Epidermal melanocyte (primary cell): ENCODE data around the gene TREM1.
"Not testable (repeated sequence)": the region's sequence is repeated elsewhere in the genome, so short reads cannot be mapped to it uniquely, and the experiment has no call there.

ENCODE experiments used
- DNase-seq: peaks from one replicate; pipeline ENCODE4 v3.0.0; 2011; ENCODE audit warnings: low spot score; ENCODE audit not compliant: insufficient read length

The TREM1 gene

DNA sequence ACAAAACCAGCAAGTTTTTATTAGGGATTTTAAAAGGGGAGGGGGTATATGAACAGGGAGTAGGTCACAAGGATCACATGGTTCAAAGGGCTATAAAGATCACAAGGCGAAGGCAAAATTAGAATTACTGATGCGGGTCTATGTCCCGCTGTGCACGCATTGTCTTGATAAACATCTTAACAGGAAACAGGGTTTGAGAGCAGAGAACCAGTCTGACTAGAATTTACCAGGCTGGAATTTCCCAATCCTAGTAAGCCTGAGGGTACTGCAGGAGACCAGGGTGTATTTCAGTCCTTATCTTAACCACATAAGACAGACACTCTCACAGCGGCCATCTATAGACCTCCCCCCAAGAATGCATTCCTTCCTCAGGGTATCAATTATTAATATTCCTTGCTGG lies 10.8 kb upstream of the TREM1 start:
- DNase-seq = not testable (repeated sequence)

DNA sequence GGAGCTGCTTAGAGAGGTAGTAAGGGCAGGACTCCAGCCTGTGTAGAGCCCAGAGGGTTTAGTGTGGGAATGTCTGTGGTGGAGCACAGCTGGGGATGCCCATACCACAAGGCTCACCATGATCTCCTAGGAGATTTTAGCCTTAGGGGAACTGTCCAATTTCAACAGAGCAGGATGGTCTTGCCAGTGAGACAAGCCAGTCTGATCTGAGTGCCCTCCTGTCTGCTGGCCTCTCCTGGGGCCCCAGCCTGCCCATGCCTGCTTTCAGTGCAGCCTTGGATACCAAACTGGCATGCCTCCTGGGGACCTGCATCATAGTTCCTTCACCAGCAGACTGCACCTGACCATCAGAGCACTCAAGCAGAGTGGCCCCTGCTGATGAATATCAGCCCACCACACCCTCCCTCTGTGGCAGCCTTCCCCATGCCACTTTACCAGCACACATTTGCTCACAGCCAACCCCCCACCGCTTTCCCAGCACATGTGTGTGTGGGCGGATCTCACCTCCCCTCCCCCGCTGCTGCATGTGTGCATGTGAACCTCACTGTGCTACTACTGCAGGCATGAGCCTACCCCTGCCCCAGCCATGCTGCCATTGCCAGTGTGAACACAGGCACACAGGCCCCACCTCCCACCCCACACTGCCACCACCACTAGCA lies 7.9 kb upstream of the TREM1 start:
- no peak for DNase-seq

DNA sequence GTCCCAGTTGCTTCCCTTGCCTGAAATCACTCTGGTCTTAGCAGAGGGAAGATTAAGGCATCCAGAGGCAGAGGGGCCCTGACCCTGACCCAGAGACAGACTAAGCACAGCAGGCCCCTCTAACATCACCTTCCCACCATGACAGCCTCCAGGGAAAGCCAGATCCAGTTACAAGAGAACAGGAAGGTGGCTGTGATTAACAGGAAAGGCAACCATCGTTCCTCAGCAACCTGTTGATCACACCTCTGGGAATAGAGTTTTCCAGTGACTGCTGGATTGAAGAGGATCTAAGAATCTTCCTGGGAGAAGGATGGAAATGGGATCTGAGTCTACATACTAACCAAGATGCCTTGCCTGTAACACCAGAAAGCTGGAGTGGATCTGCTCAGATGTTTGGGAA lies 5.2 kb upstream of the TREM1 start:
- DNase-seq = no peak

DNA sequence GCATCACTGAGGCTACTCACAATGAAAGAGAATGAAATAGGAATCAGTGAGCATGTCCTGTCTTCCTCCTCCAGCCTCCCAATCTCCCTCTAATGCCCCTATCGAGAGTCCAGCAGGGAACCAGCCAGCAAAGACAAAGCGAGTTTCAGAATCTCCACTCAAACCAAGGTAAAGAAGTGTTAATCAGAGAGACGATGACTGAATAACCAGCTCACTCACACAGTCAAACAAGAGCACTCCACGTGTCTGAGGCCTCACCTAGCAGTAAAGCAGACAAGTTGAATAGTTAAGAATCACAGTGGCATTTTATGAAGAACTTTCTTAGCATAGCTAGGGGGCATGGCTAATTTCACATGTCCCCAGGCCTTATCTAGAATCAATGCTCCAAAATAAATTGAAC lies 3.3 kb upstream of the TREM1 start:
- no peak for DNase-seq

DNA sequence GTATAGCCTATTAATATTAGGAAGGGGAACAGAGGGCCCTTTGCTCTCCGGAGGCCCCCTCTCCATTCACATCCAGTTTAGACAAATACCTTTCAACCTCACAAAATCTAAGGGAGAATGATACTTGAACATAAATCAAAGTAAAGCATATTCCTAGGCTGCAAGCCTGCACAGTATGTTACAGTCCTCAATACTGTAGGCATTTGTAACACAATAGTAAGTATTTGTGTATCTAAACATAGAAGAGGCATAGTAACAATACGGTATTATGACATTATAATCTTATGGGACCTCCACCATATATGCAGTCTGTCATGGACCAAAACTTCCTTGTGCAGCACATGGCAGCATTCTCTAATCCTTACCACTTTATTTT lies 2.3 kb upstream of the TREM1 start:
- no peak for DNase-seq

DNA sequence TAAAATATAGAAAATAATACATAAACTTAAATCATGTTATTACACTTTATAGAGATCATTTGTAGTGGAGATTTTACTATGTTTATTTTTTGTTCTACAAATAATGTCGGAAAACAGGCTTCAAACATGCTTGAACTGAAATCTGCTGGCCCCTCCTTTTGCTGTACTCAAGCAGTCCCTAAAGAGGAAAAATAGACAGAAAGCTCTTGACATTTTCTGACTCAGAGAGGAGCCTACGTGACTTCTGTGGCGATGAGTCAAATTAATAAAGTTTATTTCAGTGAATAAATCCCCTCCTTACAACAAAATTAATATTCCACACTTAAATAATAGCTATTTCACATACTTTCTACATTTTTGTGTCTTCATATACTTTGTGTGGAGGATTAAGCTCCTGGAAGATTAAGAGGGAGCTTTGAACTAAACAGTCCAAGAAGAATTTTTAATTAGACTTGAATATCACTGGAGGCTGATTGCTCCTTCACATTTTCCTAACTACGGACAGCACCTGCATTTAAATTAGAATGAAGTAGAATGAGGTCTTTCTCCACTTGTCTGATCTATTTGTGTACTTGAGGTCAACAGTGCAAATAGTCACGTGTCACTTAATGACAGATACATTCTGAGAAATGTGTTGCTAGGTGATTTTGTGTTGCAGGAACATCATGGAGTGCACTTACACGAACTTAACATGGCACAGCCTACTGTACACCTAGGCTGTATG lies 1.7 kb upstream of the TREM1 start:
- no peak for DNase-seq

DNA sequence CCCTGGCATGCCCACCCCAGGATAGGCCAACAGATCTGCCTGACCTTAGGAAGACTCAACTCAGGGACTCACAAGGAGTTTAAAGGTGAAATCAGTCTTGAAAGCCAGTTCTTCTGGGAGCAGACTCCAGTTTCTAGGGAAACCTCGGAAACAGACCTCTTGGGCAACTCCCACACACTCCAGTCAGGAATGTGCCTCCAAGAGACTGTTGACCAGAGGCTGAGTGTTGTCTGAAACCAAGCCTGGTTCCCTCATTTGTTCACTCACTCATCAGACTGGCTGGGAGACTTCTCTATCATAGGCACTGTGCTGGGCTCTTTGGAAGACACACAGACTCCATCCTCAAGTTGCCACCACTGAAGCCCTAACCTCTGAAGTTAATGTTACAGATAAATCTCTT lies 1.8 kb downstream of the TREM1 start:
- DNase-seq = no peak

DNA sequence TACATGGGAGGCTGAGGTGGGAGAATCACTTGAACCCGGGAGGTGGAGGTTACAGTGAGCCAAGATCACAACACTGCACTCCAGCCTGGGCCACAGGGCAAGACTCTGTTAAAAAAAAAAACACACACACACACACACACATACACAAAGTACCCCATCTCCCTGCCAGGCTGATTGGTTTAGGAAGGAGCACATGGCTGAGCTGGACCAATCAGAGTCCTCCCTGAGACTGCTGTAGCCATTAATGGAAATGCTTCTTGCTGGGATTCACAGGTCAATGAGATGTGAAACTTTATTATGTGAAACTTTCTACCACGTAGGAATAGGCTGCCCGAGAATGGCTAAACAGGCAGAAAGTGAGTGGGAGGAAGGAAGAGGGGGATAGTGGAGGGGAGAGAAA lies 2.9 kb downstream of the TREM1 start:
- DNase-seq = no peak

DNA sequence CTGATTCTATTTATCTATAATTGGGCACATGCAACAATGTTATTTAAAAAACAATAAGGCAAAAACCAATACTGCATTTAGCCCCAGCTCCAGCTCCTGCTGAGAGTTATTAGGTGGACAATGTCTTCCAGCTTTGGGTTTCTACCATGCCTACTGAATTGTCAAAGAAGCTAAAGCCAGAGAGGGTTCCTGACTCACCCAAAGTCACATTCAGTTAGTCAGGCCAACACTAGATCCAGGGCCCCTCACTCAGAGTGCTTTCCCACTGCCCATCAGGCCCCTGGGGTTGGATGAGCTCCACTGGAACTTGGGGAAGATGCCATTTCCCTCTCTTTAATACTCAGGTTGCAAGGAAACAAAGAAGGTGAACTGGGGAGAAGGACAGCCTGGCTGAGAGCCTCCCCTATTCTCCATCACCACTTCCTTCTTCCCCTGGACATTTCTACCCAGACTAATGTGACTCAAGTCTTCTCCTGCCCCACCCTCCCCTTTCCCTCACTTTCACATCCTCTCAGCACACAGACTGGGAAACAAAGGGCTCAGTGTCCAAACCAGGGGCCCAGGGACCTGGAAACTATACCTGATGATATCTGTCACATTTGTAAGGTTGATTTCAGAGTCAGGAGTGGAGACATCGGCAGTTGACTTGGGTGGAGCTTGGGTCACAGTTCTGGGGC lies 6.0 kb downstream of the TREM1 start:
- no peak for DNase-seq

DNA sequence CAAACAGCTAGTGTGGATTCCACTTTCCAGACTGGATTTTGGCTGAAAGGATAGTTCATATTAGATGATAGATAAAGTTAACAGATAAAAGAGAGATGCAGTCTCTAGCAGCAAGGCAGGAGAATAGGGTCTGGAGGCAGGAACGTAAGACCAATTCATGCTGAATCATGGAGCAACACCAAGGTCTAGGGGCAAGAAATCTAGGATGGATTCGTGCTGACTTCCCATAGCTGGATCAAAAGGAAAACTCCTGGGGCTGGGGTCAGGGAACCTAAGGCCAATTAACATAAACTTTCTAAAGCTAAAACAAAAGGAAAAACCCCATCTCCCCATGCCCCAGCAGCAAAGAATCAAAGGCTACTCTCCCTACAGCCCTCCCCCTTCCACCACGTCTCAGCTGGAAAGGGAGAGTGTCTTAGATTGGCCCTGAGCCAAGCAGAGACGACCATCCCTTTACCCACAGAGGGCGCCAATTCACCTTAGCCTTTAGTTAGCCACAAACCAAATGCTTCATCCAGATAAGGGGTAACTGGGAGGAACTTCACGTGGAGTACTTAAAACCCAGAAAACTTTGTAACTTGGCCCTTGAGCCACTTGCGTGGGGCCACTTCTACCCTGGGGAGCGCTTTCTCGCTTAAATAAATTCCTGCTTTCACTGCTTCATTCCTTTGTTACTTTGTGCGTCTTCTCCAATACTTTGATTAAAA lies 7.6 kb downstream of the TREM1 start:
- no peak for DNase-seq

DNA sequence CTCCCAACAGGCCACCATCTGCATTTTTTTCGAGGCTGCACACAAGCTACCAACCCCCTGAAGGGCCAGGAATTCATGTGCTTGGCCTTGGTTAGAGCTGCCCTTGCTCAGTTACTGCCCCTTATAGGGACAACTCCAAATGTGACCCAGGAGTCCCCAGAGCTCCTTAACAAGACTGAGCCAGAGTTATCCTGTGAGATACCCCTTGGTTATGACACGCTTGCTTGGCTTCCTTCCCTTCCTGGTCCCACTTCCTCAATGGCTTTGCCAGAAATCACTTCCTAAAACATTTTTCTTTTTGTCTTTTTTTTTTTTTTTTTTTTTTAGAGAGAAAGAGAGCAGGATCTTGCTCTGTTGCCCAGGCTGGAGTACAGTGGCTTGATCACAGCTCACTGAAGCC lies 8.9 kb downstream of the TREM1 start:
- no peak for DNase-seq

DNA sequence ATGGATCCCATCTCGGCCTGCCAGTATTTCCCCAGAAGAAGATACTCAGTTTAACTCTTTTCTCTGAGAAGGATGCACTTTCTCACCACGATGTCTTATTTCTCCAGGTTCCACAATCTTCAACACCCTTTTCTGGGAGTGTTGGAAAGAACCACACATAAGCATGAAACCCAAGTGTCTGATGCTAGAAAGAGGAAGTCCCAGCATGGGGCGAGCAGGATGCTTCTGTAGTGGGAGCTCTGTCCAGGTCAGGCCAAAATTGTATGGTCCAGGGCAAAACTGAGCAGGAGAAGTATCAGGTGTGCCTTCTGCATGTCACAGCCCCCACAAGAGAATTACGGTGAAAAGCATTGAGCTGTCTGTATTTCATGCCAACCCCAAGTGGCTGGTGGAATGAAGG lies 11.0 kb downstream of the TREM1 start:
- no peak for DNase-seq

DNA sequence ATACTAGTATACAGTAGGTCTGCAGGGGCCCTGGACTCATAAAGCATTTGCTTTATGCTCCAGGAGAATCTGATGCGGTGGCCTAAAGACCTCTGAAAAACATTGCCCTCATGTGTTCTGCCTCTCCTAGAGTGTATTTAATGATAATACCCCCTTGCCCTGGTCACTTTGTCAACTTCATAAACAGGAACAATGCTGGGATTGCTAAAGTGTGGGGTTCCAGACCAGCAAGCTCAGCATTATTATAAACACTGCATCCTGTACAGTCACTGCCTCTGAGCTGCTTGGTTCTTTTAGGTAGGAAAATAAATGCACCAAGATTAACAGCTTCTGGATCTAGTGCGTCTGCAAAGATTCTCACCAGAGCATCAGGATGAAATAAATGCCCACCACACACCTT lies 12.2 kb downstream of the TREM1 start:
- no peak for DNase-seq

DNA sequence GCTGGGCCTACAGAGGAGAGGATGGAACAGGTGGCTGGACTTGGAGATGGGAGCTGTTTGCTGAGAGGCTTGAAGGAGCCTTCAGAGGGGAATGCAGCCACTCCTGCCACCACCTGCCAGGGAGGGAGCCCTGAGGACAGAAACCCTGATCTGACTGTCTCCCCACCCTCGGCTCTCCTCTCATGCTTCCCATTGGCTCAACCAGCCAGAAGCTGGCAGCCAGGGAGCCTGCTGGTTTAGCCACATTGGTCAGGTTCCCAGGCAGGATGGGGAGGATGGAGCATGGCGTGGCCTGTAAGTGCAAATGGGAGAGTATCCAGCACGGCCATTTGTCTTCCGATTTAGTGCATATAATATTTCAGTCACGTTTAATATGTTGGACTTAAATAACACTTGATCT lies 12.8 kb downstream of the TREM1 start:
- no peak for DNase-seq

DNA sequence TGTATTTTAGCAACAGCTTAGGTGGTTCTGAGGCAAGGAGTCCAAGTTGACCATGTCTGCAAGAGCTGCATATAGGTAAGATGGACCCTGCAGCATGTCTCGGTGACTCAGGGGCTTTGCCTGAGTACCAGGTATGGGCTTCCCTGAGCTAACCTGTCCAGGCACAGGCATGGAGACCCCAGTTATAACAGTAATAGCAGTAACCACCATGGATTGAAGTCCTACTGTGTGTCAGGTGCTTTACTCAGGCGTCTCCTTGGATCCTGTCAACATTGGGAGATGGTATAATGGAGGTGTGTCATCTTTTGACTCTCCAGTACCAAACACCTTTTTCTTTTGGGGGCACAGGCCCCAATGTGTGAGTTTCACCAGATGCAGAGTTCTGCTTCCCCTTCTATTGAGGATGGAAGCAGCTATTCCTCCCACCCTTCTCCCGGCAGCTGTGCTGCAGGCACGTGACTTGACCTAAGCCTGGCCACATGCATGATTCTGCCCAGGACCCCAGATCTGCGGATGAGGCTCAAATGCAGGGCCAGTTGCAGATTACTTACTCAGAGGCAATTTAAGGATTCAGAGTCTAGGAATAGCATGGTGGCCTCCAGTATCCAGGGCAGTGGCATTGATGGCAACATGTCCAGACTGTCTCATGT lies 13.8 kb downstream of the TREM1 start:
- DNase-seq = no peak

DNA sequence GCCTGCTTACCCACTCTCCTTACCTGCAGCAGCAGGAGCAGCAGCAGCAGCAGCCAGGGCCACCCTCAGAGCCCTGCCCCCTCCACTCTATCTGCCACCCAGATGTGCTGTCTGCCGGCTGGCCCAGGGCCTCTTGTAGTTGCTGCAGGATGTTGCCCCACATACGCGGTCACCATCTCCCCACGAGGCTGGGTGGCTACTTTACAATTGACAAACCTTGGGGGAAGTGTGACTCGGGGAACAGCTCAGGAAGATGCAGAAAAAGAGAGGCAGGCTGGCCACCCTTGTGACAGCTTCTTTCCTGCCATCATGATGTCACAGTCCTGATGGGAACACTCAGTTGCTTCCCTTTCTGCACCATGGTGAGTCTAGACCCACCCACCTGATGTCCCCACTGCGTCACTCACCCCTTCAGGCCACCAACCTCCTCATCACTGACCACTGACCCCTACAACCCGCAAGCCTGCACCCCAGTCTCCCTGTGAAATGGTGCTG lies 14.5 kb downstream of the TREM1 start:
- no peak for DNase-seq

DNA sequence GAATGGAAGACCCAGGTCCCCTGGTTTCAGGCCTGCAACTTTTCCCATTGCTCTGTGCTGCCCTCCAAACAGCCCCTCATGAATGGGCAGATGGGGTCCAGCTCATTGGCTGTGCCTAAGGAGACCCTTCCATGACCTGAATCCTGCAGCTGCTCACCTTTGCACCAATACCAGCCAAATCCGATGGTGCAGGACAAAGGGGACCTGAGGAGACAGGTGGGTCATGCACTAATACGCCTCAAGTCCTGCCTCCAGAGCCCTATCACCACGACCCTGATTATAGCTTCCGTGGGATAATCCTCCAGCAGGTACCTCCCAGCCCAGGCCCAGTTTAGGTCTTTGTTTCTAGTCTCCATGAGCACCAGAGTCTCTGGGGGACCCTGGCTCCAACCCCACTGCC lies 16.8 kb downstream of the TREM1 start:
- DNase-seq = no peak

DNA sequence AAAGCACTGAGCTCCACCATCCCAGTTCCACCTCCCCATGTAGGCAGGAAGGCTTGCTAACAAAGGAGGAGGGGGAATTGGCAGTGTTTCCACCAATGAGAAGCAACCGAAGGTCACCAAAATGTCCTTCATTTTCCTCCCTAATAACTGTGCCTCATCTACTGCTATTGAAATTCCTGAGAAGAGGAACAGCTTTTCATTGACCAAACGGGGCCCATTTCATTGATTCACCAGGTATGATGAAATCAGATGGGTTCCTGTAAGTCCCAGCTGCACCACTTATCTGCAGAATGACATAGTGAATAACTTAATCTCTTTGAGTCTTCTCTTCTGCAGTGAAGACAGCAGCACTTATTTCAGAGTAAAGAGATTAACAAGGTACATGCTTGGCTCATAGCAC lies 17.3 kb downstream of the TREM1 start:
- no peak for DNase-seq

DNA sequence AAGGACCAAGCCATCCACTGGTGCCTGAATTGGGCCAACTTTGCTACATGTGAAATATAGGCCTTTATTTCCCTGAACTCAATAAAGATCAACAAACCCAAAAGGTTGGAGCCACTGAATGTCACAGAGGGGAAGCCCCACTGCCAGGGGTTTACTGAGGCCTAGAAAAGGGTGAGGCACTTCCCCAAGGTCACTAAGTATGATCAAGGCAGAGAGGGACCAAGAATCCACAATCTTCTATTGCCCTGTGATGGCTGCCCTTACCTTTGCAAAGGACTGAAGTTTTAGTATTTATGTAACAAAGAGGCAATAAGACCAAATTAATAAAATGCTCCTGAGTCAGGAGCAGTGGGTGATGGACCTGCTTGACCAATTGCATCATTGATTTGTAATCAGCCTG lies 18.0 kb downstream of the TREM1 start:
- DNase-seq = no peak

DNA sequence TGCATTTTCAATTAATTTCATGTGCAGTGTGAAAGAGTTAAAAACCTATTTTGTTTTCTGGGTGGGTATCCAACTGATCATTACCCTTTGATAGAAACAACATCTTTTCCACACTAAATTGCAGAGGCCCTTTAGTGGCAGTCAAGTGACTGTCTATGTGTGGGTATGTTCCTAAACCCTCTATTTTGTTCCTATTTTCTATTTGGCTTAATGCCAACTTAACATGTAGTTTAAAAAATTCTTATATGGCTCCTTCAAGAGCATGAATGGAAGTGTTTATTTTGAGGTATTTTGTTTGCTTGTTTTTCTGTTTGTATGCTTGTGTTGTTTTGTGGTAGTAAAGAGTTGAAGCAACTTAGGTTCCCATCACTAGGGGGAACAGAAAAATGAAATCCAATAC lies 19.9 kb downstream of the TREM1 start:
- DNase-seq = no peak

DNA sequence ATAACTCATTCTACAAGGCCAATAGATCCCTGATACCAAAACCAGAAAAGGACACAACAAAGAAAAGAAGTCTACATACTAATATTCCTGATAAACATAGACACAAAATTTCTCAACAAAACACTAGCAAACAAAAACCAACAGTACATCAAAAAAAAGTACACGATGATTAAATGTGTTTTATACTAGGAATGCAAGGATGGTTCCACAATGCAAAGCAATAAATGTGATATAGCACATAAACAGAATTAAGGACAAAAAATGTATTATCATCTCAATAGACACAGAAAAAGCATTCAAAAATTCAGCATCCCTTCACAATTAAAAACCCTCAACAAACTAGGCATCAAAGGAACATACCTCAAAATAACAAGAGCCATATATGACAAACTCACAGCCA lies 23.2 kb downstream of the TREM1 start:
- no peak for DNase-seq

DNA sequence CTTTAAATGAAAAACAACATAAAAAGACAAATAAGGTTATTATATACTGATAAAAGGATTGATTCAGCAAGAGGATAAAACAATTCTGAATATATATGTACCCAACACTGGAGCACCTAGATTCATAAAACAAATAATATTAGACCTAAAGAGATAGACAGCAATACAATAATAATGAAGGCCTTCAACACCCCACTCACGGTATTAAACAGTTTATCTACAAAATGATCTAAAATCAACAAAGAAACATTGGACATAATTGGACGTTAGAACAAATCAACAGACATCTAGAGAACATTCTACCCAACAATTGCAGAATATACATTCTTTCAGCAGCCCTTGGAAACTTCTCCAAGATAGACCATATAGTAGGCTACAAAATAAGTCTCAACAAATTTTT lies 24.1 kb downstream of the TREM1 start:
- no peak for DNase-seq
